HepG2 (cell line): ENCODE data around the gene RPL36. TPM values are rescaled to one million over a fixed set of nuclear protein-coding genes. Genes with fewer than 3 reads are reported as not detected.

Source experiments
- AGO1 ChIP-seq: fragments of 200-400 bp; formaldehyde crosslinking; IDR thresholded peaks from 2 replicates; pipeline ENCODE4 v1.6.1; 2017; ENCODE audit warnings: mild to moderate bottlenecking, low read depth, low read length, moderate library complexity; ENCODE audit not compliant: poor library complexity, severe bottlenecking
- ELF1 ChIP-seq: sonication (generic); formaldehyde crosslinking; IDR thresholded peaks from 2 replicates; pipeline ENCODE4 v1.4.0; 2020; ENCODE audit warnings: missing genetic modification reagents
- HIVEP1 ChIP-seq: sonication (generic); formaldehyde crosslinking; IDR thresholded peaks from 2 replicates; pipeline ENCODE4 v1.4.0; 2020; ENCODE audit warnings: mild to moderate bottlenecking, missing genetic modification reagents
- HNRNPUL1 ChIP-seq: fragments of 200-400 bp; formaldehyde crosslinking; IDR thresholded peaks from 2 replicates; pipeline ENCODE4 v1.6.1; 2017; ENCODE audit warnings: low read depth, mild to moderate bottlenecking, low read length, moderate library complexity
- HOXA9 ChIP-seq: sonication (generic); formaldehyde crosslinking; IDR thresholded peaks from 2 replicates; pipeline ENCODE4 v1.8.1; 2022; ENCODE audit warnings: missing genetic modification reagents, mild to moderate bottlenecking, moderate library complexity, borderline replicate concordance
- PAX8 ChIP-seq: sonication (generic); formaldehyde crosslinking; IDR thresholded peaks from 2 replicates; pipeline ENCODE4 v1.8.0; 2022; ENCODE audit warnings: mild to moderate bottlenecking, missing genetic modification reagents, borderline replicate concordance
- SMAD9 ChIP-seq: sonication (generic); formaldehyde crosslinking; IDR thresholded peaks from 2 replicates; pipeline ENCODE4 v1.5.1; 2020; ENCODE audit warnings: mild to moderate bottlenecking, missing genetic modification reagents
- ZBTB7A ChIP-seq: sonication (generic); formaldehyde crosslinking; IDR thresholded peaks from 2 replicates; pipeline ENCODE4 v1.8.0; 2022; ENCODE audit warnings: mild to moderate bottlenecking, missing genetic modification reagents
- ZMYM3 ChIP-seq: sonication (generic); formaldehyde crosslinking; IDR thresholded peaks from 2 replicates; pipeline ENCODE4 v1.5.1; 2020; ENCODE audit warnings: mild to moderate bottlenecking, missing genetic modification reagents
- ZNF274 ChIP-seq: sonication (generic); formaldehyde crosslinking; IDR thresholded peaks from 2 replicates; pipeline ENCODE4 v1.5.1; 2020; ENCODE audit warnings: mild to moderate bottlenecking, missing genetic modification reagents
- ZNF326 ChIP-seq: sonication (generic); formaldehyde crosslinking; IDR thresholded peaks from 2 replicates; pipeline ENCODE4 v1.4.0; 2020; ENCODE audit warnings: missing genetic modification reagents, borderline replicate concordance
- ZNF589 ChIP-seq: sonication (generic); formaldehyde crosslinking; conservative IDR thresholded peaks from 2 replicates; pipeline ENCODE4 v1.8.0; 2022; ENCODE audit warnings: mild to moderate bottlenecking, moderate library complexity, missing genetic modification reagents
- ZNF646 ChIP-seq: sonication (generic); formaldehyde crosslinking; IDR thresholded peaks from 2 replicates; pipeline ENCODE4 v1.9.0; 2021; ENCODE audit warnings: mild to moderate bottlenecking, missing genetic modification reagents
- ZNF773 ChIP-seq: sonication (generic); formaldehyde crosslinking; IDR thresholded peaks from 2 replicates; pipeline ENCODE4 v1.4.0; 2020; ENCODE audit warnings: missing genetic modification reagents, borderline replicate concordance
- polyA plus RNA-seq, 8 experiments: library from polyadenylated mRNA; depleted of rRNA in 3 of 8; stranded (reverse) in 7 of 8; unstranded in 1 of 8; fragments of >200 nt; fragmentation: Illumina TruSeq in 4 of 8; extraction: Trizol in 4 of 8; gene quantifications; 2 replicates each; pipeline versions ENCODE4 v1.2.1 to v1.2.3, GENCODE V29; 2011 to 2016; ENCODE audit warnings: low read depth in 4 of 8, missing spikeins in 1 of 8, mixed read lengths in 1 of 8; ENCODE audit not compliant: insufficient read depth in 1 of 8
- total RNA-seq, 5 experiments: library from RNA; depleted of rRNA; stranded (reverse); fragments of >200 nt; fragmentation: Illumina TruSeq; extraction: Trizol; gene quantifications; 2 replicates each; pipeline ENCODE4 v1.2.3, GENCODE V29; 2016; ENCODE audit warnings: low read depth in 1 of 5
- TF ChIP-seq, protein P1 (sequence below): IDR thresholded peaks from 2 replicates; pipeline ENCODE4 v1.6.1; 2016; ENCODE audit warnings: low read depth, borderline replicate concordance

The RPL36 gene
- total and polyA plus RNA-seq, 2 of the 13 experiments (the other 11 are each of a cell fraction or from before 2014, with no cell fraction given): 706 to 740 TPM

- TF ChIP-seq ZMYM3: no peak
- no peak for TF ChIP-seq ZNF274 (CRISPR knock-in tag)
- no peak for TF ChIP-seq ZNF646
- no peak for TF ChIP-seq ZNF326 (CRISPR knock-in tag)
- no peak for TF ChIP-seq ELF1 (CRISPR knock-in tag)
- peak; percentile 97 for TF ChIP-seq AGO1
- TF ChIP-seq HOXA9 (CRISPR knock-in tag): 0 out of 2 replicates have a peak, but pooled peaks have one; percentile 31
- 0 out of 2 replicates have a peak, but pooled peaks have one; percentile 40 for TF ChIP-seq ZNF589
- TF ChIP-seq SMAD9 (CRISPR knock-in tag): no peak
- TF ChIP-seq HNRNPUL1: no peak
- no peak for TF ChIP-seq ZNF773
- TF ChIP-seq ZBTB7A (CRISPR knock-in tag): no peak
- TF ChIP-seq, protein P1, sequence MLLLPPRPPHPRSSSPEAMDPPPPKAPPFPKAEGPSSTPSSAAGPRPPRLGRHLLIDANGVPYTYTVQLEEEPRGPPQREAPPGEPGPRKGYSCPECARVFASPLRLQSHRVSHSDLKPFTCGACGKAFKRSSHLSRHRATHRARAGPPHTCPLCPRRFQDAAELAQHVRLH (CRISPR knock-in tag): no peak
- TF ChIP-seq HIVEP1 (CRISPR knock-in tag): no peak
- TF ChIP-seq PAX8 (CRISPR knock-in tag): no peak
These were observed 6.3 kb downstream of the RPL36 start (continued) for GRCh38 chr19:5696196-5697021.
